D341Med (cell line): ENCODE results near the gene LPAR1.

Source experiments
- DNase-seq: peaks from one replicate; pipeline ENCODE4 v3.0.0; 2012; ENCODE audit warnings: low spot score

The LPAR1 gene

DNA sequence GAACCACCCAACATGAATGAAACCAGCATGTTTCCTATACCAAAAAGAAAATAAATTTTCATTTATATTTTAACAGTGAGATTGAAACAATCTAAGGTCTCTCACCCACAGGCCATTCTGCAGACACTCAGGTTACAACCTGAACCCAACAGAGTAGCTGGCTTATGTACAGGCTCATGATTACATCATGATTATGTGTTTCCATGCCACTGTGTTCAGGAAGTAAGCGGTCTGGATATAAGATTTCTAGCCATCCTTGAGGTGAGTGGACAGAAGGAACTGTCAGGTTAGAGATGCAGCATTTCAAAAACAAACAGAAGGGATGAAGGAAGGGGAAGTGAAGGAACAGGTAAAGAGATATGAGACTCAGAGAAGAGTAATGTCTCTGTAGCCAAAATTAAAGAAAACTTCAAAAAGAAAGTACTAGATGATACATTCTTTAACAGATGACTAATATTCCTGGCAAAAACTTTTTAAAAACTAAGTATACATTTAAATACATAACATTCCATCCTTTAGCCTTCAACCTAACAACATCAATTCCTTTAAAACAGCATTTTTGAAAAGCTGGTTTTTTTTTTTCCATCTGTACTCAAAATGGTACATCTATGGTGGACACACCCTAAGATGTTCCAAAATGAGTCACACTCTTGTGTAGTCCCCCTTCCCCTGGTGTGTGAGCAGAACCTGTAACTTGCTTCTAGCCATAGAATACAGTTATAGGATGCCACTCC, 119.8 kb downstream of the LPAR1 start:
- no peak for DNase-seq

DNA sequence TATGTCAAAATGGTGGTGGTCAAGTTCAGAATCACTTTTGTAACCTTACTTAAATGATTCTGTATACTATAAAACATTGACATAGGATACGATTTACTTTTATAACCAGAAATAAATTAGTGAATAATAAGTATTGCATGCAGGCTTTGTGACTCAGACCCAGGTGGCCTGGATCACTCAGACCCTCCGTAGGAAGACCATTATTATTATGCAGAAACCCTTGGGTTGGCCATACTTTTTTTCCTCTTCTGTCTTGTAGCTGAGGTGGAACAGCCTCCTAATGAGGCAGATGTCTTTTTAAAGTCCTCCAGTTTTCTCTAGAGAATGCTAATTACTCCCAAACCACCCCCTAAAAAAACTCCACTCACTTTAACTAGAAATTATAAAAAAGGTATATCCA, 121.9 kb downstream of the LPAR1 start:
- no peak for DNase-seq

DNA sequence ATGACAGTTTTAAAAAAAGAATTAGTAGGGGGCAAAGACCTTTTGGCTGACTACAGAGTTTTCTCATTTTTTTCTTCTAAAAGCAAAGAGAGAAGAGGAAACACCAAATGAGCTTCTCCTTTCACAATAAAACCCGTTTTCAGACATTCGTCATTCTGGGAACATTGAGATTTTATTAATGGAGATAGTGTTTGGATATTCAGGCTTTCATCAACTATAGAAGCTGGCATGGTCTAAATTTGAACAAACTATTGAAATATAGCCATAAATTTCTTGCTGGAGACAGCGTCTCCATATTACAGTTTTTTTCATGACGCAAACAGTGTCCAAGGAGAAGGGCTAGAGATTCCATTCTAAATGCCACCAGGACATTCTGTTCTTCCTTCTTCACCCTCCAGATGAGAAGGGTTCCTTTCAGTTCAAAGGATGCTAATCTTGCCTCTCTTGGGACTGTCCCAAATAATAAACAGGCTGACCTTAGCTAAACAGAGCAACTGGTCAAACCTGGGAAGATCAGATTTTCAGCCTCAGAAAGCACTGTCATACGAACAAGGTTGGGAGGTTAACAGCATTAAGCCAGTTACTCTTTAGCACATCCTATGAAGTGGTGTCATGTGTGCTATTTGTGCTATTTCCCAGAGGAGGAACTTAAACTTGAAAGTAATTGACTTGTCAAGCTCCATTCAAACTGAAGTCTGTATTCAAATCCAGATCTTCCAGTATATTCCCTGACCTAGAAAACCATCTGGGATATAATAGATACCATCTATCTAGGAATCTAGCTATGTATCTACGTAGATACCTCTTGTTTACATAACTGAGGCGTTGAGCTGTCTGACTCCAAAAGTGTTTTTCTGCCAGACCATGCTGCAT, 125.6 kb downstream of the LPAR1 start:
- DNase-seq = no peak

DNA sequence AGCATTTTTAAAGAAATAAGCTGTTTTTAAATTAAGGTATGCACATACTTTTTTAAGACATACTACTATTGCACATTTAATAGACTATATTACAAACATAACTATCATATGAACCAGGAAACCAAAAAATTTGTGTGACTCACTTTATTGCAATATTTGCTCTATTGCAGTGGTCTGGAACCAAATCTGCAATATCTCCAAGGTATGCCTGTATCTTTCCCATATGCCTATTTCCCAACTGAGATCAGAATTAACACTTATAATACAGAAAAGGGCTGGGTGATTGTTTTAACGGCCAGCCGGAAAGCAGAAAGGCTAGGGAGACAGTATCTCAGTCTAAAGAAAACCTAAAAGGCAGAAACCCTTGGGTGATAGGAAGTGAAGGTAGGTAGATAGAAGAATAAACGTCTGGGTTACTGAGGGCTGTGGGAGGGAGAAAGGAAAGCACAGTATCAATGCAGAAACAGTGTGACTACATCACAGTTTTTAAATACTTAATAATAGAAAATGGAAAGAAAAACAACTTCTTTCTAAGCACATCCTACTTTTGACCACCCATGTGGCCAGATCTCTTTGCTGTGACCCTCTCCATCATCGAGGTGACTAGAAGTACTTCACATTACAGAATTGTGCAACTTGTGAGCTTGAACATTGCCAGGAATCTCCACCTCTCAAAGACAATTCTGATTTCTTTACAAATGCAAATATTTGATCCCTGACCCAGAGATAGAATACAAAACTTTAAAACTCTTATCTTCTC, 126.4 kb downstream of the LPAR1 start:
- DNase-seq = no peak

DNA sequence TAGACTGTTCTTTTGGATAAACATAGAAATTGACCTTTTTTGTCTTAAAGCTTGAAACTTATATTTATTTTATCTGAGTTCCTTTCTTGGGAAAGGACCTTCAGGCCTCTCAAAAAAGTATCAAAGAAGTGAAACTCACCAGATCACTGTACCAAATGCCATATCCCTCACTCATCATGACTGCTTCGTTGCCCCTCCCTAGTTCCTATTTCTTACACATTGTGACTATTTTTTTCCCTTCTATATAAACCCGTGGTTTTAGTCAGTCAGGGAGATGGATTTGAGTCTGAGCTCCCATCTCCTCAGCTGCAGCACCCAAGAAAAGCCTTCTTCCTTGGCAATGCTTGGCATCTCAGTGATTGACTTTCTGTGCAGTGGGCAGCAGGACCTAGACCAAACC, 129.4 kb downstream of the LPAR1 start:
- no peak for DNase-seq

DNA sequence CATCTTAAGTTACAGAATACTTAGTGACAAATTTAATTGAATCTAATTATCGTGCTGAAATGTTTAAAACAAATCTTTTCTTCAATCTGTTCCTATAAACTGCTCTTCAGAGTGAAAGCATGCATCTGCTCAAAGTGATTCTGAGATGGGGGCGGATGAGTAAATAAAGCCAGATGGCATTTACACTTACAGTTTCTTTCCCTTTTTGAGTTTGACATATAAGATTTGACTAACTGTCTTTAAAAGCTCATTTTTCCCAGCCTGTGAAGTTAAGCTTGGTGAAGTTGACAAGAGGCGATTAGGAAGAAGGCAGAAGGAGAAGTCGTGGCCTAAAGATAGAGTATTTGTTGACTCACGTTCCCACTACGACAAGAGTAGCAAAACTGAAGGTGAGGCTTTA, 137.4 kb downstream of the LPAR1 start:
- no peak for DNase-seq

DNA sequence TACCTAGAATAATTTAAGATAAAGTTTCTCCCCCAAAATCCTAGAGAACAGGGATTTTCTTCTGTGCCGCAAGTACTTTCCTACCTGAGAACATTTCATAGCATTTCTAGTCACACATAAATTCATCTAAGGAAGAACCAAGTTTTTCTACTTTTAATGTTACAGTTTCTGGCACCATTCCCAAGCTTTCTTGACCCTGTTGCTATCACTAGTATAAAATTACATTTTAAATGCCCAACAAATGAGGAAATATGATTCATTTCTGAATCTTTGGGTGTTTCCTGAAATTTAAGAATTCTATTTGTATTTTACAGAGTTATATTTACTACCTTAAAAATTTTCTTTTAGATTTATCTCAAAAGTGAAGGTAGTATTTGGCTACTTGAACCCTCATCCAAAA, 137.8 kb downstream of the LPAR1 start:
- DNase-seq = no peak

DNA sequence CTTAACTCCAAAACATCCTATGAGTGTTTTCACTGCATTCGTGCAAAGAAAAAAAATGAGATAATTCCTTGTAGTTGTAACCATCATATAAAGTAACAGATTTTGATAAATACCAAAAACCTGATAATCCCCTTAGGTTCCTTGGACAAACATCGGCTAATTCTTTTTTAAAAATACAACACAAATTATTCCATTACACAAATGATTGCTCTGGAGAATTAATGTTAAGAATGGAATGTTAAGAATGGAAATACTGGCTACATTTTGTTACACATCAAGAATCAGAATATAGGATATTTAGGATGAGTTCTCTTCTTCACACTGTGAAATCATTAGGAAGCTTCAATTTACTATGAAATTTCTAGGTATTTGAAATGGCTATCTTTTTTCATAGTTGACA, 139.4 kb downstream of the LPAR1 start:
- DNase-seq = no peak

DNA sequence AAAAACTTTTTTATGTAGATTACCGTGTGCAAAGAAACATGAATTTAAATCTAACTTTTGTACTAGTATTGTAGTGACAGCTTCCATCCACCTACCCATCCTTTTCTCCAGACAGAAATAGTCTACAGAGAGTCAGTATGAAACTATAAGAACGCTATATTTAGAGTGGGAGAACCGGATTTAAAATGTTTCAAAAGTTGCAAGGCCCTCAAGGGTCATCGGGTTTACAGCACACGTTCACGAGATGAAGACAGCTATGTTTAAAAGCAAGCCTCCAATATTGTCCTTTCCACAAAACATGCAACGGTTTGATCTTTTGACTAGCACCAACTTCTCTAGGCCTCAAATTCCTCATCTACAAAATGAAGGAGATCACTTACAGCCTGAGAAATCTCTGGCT, 139.9 kb downstream of the LPAR1 start:
- no peak for DNase-seq

DNA sequence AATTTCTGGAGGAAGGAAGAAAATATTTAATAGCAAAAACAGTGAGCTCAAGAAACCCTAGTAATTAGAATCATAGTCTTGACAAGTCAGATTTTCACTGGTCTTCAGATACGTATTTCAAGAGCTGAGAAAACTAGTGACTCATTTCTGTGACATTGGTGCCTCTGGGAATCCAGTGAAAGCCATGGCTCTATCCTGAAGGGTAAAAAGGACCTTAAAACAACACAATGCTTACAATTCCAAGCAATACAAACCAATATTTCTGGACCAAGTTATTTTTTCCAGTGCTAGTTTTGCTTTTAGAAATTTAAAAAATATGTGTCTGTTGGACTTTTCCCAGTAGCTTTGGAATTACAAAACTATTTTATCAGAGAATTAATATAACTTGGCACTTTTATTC, 140.3 kb downstream of the LPAR1 start:
- no peak for DNase-seq

DNA sequence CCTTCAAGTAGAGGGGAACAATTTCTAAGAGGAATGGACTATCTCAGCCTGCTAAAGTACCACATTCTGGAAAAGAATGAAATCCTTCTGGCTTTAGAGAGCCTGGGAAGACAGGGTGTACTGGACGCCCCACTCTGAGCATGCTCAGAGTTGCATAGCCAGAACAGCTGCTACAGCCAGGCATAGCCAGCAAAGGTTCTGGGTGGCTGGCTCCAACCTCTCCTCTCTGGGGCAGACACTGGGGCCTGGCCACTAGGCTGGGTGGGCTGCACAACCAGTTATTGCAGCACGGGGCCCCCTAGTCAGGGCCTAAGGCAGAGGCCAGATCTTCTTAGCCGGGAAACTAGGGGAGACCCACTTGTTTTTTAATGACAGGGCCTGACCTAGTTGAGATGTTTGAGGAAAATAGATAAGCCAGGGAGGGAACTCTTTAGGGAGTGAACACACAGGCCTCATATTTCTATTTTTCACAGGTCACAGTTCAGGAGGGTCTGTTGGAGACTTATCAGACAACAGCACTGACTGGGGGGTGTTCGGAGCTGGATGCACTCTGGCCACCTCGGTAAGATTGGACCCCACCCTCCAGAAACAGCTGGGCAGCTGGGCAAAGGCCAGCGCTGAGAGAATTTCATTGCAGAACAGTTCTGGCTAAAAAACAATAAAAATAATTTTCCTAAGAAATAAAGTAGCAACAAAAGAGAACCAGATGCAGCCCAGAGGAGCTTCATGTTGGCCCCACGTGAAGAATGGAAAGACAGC, 142.9 kb downstream of the LPAR1 start:
- DNase-seq = no peak

DNA sequence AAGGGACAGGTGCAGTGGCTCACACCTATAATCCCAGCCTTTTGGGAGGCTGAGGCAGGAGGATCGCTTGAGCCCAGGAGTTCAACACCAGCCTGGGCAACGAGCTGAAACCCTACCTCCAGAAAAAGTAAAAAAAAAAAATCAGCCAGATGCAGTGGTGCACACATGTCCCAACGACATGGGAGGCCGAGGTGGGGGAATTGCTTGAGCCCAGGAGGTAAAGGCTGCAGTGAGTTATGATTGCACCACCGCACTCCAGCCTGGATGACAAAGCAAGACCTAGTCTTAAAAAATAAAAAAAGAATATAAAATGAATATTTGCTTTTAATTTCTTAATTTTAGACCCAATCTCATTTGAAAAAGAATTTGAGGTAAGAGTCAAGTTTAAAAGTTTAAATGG, 143.5 kb downstream of the LPAR1 start:
- DNase-seq = no peak

DNA sequence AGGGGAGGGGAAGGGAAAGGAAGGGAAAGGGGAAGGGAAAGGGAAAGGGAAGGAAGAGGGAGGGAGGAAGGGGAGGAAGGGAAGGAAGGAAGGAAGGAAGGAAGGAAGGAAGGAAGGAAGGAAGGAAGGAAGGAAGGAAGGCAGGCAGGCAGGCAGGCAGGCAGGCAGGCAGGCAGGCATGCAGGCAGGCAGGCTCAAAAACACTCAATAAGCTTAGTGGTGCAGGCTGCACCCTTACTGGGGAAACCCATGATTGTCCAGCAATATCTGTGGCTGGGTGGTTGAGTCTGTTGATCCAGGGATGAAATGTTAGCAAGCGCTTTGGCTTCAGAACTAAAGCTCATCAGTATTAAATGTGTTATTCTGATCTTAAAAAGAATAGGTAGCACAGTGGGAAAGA, 145.6 kb downstream of the LPAR1 start:
- DNase-seq = no peak

DNA sequence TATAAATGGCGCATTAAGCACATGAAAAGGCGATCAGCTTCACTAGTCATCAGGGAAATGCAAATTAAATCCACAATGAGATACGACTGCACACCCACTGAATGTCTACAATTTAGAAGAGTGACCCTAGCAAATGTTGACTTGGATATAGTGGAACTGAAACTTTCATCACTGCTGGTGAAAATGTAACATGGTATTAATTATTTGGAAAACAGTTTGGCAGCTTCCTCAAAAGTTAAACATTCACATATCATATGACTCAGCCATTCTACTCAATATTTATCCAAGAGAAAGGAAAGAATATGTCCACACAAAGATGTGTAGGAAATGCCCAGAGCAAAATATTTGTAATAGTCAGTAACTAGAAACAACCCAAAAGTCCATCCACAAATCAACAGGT, 146.5 kb downstream of the LPAR1 start:
- no peak for DNase-seq

DNA sequence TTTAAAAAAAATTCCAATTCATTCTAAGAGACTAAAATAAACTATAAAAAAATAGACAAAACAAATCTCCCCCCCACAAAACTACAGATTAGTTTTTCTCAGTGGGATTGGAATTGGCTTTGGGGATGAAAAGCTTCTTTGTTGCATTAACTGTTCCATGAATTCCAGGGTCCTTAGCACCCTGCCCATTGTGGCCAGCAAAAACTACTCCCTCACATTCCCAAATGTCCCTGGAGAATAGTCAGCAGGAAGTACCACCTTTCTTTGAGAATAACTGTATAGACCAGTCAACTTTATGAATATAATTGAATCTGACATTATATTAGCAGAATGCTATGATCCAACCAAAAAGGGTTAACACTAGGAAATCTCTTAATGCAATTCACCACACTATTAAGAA, 147.9 kb downstream of the LPAR1 start:
- DNase-seq = no peak

DNA sequence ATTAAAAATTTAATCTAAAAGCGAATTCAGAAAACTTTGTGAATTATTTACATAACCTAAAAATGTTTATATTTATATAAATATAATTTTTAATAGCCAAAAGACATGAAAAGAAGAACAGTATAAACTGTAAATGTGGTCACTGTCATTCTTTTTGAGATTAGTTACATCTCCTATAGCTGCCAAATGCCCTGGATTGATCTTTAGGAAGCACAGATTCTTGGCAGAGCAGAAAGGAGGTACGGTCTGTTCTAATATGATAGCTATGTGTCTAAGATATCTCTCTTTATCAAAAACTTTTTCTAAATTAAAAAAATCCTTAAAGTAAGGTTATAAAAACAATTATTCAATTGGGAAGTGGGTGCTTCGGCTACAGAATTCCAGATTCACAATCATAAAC, 151.0 kb downstream of the LPAR1 start:
- no peak for DNase-seq

DNA sequence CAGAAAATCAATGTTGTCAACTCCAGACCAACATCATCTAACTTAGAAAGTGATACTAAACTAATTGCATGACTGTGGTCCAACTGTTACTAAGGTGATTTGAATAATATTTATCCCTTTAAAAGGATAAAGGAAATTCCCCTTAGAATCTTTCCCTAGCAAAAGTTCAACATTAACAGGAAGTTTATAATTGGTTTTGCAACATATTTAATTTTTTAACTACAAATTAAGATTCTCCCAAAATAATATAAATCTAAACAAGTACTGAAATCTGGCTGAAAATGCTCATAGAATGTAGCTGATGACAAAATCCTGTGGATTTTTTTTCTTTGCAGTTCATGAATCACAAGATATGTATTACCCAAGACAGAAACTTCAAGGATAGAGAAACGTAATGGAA, 151.4 kb downstream of the LPAR1 start:
- DNase-seq = no peak

DNA sequence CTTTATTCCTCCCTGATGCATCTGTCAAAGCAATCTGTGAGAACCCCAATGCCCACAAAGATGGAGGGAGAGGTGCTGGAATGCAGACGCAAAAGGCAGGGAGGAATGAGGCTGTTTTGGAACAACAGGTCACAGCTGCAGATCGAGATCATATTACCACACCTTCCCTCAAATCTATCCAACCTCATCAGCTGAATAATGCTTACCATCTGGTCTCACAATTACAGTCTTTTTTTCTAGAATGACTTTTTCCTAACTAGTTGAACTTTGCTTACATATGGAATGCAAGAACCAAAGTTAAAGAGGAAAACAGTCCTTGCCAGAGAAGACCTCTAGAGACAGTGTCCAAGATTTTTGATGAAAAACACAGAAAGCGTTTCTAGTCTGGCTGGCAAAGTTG, 158.1 kb downstream of the LPAR1 start:
- no peak for DNase-seq

DNA sequence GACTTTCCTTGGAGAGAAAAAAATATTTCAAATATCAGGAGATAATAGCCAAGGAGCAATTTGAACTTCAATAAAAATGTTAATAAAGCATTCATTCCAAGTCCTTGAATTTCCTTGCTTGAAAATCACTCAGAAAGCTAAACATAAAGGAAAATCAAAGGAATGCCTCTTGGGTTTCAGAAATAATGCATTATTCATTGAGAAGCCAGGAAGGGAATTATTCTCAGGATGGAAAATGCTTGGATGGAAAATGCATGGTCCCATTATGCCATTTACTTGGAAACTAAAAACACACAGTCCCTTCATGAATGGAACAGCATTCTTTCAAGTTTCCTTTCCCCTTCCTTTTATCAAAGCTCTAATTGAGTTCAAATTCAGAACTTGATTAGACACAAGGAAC, 160.9 kb downstream of the LPAR1 start:
- no peak for DNase-seq

DNA sequence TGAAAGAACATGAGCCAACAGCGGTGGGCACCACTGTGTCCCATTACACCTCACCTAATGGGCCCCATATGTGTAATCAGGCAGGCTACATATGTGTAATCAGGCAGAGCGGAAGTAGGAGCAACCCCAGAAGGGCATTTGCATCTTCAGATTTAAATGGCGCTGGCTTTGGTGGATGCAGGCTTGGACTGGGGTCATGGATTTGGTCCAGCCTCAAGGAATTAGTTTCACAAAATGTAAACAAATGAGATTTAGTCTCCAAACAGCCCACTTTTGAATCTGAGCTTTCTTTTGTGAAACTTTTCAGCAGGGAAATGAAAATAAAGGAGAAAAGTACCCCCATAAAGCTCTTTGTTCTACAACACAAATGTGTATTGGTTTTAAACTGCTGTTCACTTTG, 161.3 kb downstream of the LPAR1 start:
- no peak for DNase-seq

DNA sequence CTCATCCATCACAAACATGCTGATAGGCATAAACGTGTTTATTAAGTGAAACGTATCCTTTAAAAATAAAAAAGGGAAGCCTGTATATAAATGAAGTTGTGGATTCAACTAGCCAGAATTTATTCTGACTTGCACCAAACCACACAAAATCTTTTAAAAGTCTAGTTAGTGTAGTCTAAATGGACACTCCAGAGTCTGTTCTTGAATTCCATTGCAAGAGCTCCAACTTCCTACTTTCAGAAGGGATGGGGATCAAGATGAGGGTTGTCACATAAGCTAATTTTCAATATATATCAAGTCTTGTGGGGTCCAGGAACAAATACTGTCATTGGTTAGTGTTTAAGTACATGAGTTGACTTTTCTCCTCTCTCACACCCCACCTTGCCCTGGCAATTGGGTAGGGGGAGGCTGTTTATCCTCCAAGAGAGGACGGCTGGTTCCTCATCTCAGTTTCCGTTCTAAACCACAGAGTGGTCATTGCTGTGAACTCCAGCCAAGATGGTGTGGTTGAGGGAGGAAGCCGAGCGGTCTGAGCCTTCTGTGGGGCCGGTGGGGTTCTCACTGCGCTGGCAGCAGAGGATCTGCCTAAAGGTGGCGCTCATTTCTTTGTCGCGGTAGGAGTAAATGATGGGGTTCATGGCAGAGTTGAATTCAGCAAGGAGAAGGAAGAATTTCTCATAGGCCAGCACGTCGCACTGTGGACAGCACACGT, 163.2 kb downstream of the LPAR1 start:
- no peak for DNase-seq

DNA sequence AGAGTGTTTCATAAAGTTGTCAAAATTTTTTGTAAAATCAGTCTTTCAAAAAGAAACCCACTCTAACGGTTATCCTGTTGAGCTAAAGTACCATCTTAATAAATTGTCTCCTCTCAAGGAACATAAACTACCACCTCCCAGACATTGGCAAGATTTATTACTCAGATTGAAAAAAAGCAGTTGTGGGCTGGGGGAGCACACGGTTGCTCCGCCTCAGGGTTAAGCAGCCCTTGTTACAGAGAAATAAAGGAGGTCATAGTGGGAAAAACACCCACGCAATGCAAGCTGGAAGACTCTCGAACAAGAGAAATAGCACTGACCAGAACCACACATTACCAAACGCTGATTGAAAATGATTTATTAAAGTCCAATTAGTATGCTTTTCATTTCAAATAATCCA, 165.3 kb downstream of the LPAR1 start:
- DNase-seq = no peak
